NB4 (cell line): ENCODE results near the gene MKS1.

ENCODE experiments used
- DNase-seq: peaks from one replicate; pipeline ENCODE4 v3.0.0; 2010; ENCODE audit warnings: low read depth
- H3K4me3 ChIP-seq: one replicate; pipeline ENCODE4 v1.5.1; 2011; ENCODE audit warnings: mild to moderate bottlenecking, low read depth, low read length, moderate library complexity
- CTCF ChIP-seq: IDR thresholded peaks from one replicate; pipeline ENCODE4 v1.5.1; 2012; ENCODE audit warnings: low read depth, low read length
- MAX ChIP-seq: IDR thresholded peaks from 2 replicates; pipeline ENCODE4 v1.6.1; 2011; ENCODE audit warnings: low read depth, low read length
- MYC ChIP-seq: IDR thresholded peaks from 2 replicates; pipeline ENCODE4 v1.6.1; 2011; ENCODE audit warnings: low read depth, low read length
- POLR2A ChIP-seq: IDR thresholded peaks from 2 replicates; pipeline ENCODE4 v1.6.1; 2011; ENCODE audit warnings: mild to moderate bottlenecking; ENCODE audit not compliant: insufficient read length; ENCODE audit errors: extremely low read depth

The MKS1 gene

GRCh38 chr17:58235821-58236220 lies 16.8 kb upstream of the MKS1 start:
- DNase-seq: no peak
- TF ChIP-seq MYC (no peak), CTCF (no peak), MAX (no peak), POLR2A (no peak)
- H3K4me3 ChIP-seq: no peak overlapping the region

- no peak overlapping the region for H3K4me3 ChIP-seq
- no peak for TF ChIP-seq MYC
- no peak for TF ChIP-seq CTCF
- TF ChIP-seq MAX: no peak
- TF ChIP-seq POLR2A: no peak
- no peak for DNase-seq
Observed at GRCh38 chr17:58234512-58234911, 15.5 kb upstream of the MKS1 start.

- DNase-seq: peak; percentile 67
- no peak for TF ChIP-seq CTCF
- no peak for TF ChIP-seq POLR2A
- TF ChIP-seq MYC: no peak
- TF ChIP-seq MAX: no peak
- H3K4me3 ChIP-seq: no peak overlapping the region
Observed at GRCh38 chr17:58233543-58233942, 14.5 kb upstream of the MKS1 start.

GRCh38 chr17:58232707-58233156 lies 13.7 kb upstream of the MKS1 start:
- DNase-seq: peak; percentile 96
- H3K4me3 ChIP-seq: peak overlapping the region; percentile 26
- TF ChIP-seq MYC (peak; percentile 84; the same call in 1 of the 2 replicates), CTCF (peak; percentile 17), MAX (peak; percentile 93), POLR2A (peak; percentile 19)

- no peak for TF ChIP-seq CTCF
- TF ChIP-seq POLR2A: no peak
- no peak for TF ChIP-seq MAX
- no peak for TF ChIP-seq MYC
- H3K4me3 ChIP-seq: no peak overlapping the region
- DNase-seq: no peak
Observed at GRCh38 chr17:58231641-58232040, 12.6 kb upstream of the MKS1 start.
